Daoy (cell line): ENCODE data around the gene CLMN. TPM values are rescaled to one million over a fixed set of nuclear protein-coding genes. Genes with fewer than 3 reads are reported as not detected.
A peak's percentile ranks its signal among the peaks of the same experiment; 100 is the strongest.
"Not testable (repeated sequence)": the region's sequence is repeated elsewhere in the genome, so short reads cannot be mapped to it uniquely, and the experiment has no call there.

Source experiments
- DNase-seq: peaks from one replicate; pipeline ENCODE4 v3.0.0-alpha.2; 2015; ENCODE audit warnings: low read depth
- total RNA-seq: library from RNA; depleted of rRNA; stranded (reverse); fragments of >200 nt; shearing (Covaris generic); gene quantifications from 2 replicates; pipeline ENCODE4 v1.2.3, GENCODE V29; 2014

Gene CLMN
- total RNA-seq, 1 experiment from 2014 or later, result 3.5 TPM

GRCh38 chr14:95221531-95221930 is 98.2 kb downstream of the CLMN start:
- DNase-seq, result no peak

GRCh38 chr14:95220663-95221231 is 99.0 kb downstream of the CLMN start:
- no peak for DNase-seq

- DNase-seq, result no peak
Measured at GRCh38 chr14:95218472-95219193, 101.1 kb downstream of the CLMN start.

DNA sequence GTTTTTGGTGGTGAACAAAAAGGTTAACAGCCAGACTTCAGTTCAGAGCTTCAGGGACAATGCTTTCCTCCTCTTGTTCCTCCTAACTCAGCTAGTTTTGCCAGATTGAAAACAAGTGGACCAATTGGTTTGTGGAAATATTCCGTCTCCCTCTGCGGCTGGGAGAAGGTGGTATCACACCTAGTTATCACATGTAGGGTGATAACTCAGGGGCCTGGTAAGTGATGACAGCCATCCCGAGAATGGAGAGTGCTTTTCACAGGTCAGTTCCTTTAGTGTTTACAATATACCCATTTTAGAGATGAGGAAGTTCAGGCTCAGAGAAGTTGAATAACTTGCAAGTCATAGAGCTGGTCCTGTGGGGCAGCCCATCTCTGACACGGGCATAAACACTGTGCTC is 101.7 kb downstream of the CLMN start:
- no peak for DNase-seq

GRCh38 chr14:95217391-95217900 is 102.3 kb downstream of the CLMN start:
- no peak for DNase-seq

DNA sequence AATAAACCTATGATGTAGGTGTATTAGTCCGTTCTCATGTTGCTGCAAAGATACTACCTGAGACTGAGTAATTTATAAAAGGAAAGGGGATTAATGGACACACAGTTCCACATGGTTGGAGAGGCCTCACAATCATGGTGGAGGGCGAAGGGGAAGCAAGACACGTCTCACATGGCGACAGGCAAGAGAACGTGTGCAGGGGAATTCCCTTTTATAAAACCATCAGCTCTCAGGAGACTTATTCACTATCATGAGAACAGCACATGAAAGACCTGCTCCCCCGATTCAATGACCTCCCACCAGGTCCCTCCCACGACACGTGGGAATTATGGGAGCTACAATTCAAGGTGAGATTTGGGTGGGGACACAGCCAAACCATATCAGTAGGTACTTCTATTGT is 103.7 kb downstream of the CLMN start:
- DNase-seq, result no peak

- DNase-seq, result no peak
Measured at GRCh38 chr14:95215094-95215725, 104.5 kb downstream of the CLMN start.

- no peak for DNase-seq
Measured at GRCh38 chr14:95213774-95214173, 105.9 kb downstream of the CLMN start.

GRCh38 chr14:95211721-95212504 is 107.8 kb downstream of the CLMN start:
- no peak for DNase-seq

DNA sequence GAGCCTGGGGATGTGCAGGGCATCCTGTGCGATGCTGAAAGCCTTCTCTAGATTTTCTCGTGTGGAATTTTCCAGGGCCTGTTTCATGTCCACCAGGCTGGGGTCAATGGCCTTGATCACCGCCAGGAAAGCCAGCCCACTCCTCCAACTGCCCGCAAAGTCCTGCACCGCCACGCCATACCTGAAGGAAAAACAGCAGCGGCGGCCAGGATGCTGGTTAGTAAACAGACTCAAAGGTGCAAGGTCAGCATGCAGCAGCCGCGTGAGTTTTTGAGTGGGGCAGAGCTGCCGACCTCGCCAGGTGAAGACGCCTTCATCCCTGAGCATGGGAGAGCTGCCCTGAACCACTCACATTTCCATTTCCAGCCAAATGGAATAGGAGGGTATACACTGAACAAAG is 109.0 kb downstream of the CLMN start:
- no peak for DNase-seq

GRCh38 chr14:95208598-95208997 is 111.1 kb downstream of the CLMN start:
- DNase-seq, result no peak

DNA sequence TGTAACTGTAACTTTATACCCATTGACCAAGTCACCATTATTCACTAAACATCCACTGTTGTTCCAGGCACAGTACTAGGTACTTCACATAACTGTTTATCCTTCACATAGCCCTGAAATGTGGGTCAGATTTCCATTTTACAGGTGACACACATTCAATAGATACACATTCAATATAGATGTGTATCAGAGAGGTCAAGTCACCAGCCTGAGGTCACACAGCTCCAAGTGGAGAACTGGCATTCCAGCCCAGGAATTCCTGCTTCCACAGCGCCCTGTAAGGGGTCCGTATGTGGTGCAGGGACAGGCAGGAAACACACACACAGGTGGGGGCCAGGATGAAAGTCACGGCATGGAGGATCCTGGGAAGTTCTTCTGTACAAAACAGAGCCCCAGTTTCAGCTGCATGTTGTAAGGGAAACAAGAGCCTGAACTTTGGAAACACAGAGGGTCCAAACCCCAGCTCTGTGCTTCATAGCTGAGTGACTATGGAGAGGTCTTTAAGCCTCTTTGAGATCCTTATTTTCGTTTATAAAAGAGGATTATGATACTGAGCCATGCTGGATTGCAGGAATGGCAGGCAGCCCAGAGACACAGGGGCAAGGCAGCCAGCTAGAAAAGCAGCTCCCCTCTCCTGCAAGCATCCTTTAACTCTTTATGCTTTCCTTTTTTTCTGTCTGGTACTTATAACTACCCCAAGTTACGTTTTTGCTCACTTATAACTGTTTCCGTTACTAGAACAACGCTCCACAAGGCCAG is 112.1 kb downstream of the CLMN start:
- no peak for DNase-seq

GRCh38 chr14:95206534-95206933 is 113.2 kb downstream of the CLMN start:
- no peak for DNase-seq

DNA sequence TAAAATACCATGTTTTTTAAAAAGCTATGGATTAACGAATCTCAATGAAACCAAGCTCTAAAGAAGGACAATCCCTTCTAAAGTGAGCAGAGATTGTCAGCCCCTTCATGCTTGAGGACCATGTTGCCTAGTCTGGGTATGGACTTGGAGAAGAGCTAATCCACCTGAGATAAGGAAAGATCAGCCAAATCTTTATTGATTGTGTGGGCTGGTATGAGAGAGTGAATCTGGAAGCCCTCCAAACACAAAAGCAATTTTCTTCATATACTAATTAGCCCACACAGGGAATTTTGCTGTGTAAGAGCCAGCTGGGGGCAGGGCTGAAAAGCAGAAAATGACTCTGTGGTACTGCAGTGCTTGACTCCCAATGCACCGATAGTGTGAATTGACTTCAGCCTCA is 115.0 kb downstream of the CLMN start:
- DNase-seq, result no peak

GRCh38 chr14:95201745-95202144 is 118.0 kb downstream of the CLMN start:
- DNase-seq, result not testable (repeated sequence)

DNA sequence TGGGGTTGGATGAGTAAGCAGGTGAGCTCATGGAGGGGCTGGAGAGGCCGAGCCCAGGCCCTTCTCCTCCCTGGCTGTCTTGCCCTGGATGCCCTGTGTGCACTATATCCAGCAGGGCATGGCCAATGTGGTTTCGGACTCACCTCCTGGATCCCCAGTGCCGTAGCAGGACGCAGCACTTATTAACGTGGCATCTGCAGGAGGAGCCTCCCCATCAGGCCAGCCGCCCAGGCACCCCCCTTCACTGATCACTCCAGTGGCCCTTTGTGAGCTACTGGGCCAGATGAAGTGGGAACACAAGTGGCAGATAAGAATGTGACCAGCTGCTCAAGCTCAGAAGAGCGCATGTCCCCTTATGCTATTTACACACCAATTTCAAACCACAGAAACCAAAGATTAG is 119.3 kb downstream of the CLMN start:
- DNase-seq, result peak; percentile 18

- no peak for DNase-seq
Measured at GRCh38 chr14:95199298-95199983, 120.3 kb downstream of the CLMN start.

DNA sequence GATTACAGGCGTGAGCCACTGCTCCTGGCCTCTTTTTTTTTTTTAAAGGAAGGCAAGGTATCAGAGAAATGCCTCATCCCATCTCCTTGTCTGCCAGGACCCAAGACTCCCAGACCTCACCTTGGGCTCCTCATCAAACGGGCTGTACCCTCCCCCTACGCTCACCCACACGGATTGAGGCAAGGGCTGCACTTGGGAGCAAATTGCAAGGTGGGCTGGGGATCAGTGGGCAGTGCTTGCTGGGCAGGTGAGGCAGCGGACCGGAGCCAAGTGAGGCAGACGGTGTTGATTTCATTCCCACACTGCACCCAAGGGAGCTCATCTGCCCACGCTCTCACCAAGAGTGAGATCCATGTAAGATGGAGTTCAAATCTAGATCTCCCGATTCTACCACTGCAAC is 121.4 kb downstream of the CLMN start:
- DNase-seq, result no peak

DNA sequence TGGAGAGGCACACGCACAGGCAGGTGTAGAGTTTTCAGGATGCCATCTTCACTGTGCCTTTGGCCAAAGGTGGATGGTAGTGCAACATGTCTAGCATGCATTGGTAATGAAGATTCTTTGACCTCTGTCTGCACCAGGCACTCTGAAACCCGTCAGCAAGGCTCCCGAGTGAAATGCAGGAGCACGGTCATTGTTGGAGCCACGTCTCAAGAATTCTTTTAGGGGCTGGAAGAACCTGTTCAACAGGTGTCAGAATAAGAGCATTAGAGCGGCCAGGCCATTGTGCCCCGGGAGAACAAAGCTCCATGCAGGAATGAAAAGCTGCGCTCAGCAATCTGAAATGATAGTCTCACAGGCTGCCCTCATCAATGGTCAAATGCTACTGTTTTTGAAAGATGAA is 122.2 kb downstream of the CLMN start:
- DNase-seq, result no peak

- no peak for DNase-seq
Measured at GRCh38 chr14:95196826-95197545, 122.7 kb downstream of the CLMN start.
